ENCODE data around the gene A1CF. TPM values are rescaled to one million over a fixed set of nuclear protein-coding genes. Genes with fewer than 3 reads are reported as not detected.

Gene A1CF
- total and polyA plus RNA-seq, 2 of the 8 experiments (the other 6 are each of a cell fraction or from before 2014, with no cell fraction given) = not detected

- H2BK15ac ChIP-seq (ENCODE audit: low read length) = no peak overlapping the region
- POLR2A ChIA-PET (ENCODE audit: partially characterized antibody) = no interaction called here
- no peak for TF ChIP-seq SP2 (IDR thresholded peaks at IDR 0.05; ENCODE audit: low read length)
- peak; percentile 42; the same call in 1 of the 2 replicates for TF ChIP-seq RFX5 (IDR thresholded peaks at IDR 0.05; ENCODE audit: borderline replicate concordance, low read depth, low read length)
- H3K4ac ChIP-seq (replicated peaks; ENCODE audit: insufficient read length, low read depth, low read length) = no peak overlapping the region
- H4K91ac ChIP-seq (replicated peaks; ENCODE audit: insufficient read length, low read length) = no peak overlapping the region
- H3K9me3 ChIP-seq (ENCODE audit: insufficient read depth in 2 of 2, low read depth in 1 of 2, low read length in 1 of 2) = no peaks in the 10 kb centered on the region
- H2AK5ac ChIP-seq (ENCODE audit: low read depth, low read length) = no peak overlapping the region
- H3K36me3 ChIP-seq (ENCODE audit: control insufficient read depth in 2 of 4, insufficient read depth in 4 of 4, low read length in 3 of 4) = no peaks in the 10 kb centered on the region
- no peaks in the 10 kb centered on the region for H3K23me2 ChIP-seq (ENCODE audit: low read depth, low read length)
- FAIRE-seq = no peak
- peaks cover 0 to 7% (median 4%) of the 10 kb centered on the region in 4 experiments; a peak in 3 of 7 replicates for H3K4me1 ChIP-seq (replicated peaks in 1 of 4; ENCODE audit: control insufficient read depth in 3 of 4, insufficient read depth in 4 of 4, low read length in 3 of 4)
- no peak overlapping the region for H4K5ac ChIP-seq (ENCODE audit: insufficient read length, low read depth, low read length)
- H3K9ac ChIP-seq (replicated peaks in 1 of 4; ENCODE audit: extremely low read depth in 1 of 4, low read depth in 3 of 4, low read length in 3 of 4) = no peak overlapping the region
- H3K18ac ChIP-seq (ENCODE audit: extremely low read depth, low read length) = no peak overlapping the region
- H2AFZ ChIP-seq (ENCODE audit: low read length) = no peak overlapping the region
- H3K79me1 ChIP-seq (ENCODE audit: low read depth, low read length) = no peaks in the 10 kb centered on the region
- H3K23ac ChIP-seq (ENCODE audit: insufficient read length) = no peak overlapping the region
- H3K27ac ChIP-seq (ENCODE audit: low read depth, low read length) = no peak overlapping the region
- no peak overlapping the region for H3K4me2 ChIP-seq (ENCODE audit: insufficient read depth in 1 of 2, low read depth in 2 of 2, low read length in 2 of 2)
- H4K20me1 ChIP-seq (replicated peaks in 1 of 2; ENCODE audit: control insufficient read depth in 1 of 2, insufficient read depth in 2 of 2, low read length in 2 of 2) = no peaks in the 10 kb centered on the region
- H3K79me2 ChIP-seq (ENCODE audit: control insufficient read depth in 1 of 2, insufficient read depth in 2 of 2, low read length in 2 of 2) = no peaks in the 10 kb centered on the region
- CTCF ChIA-PET (ENCODE audit: partially characterized antibody) = no interaction called here
- no peak overlapping the region for H3K56ac ChIP-seq (replicated peaks; ENCODE audit: insufficient read length, low read depth, low read length)
- DNase-seq (ENCODE audit: low read depth in 1 of 2, low spot score in 2 of 2) = no peak
- no peak overlapping the region for H2BK20ac ChIP-seq (ENCODE audit: low read length)
- no peak overlapping the region for H4K8ac ChIP-seq (ENCODE audit: extremely low read depth, insufficient read depth, low read length)
- H3K4me3 ChIP-seq (ENCODE audit: extremely low read depth in 1 of 4, insufficient read depth in 2 of 4, low read depth in 3 of 4, low read length in 4 of 4) = no peak overlapping the region
- H3K27me3 ChIP-seq (replicated peaks in 1 of 4; ENCODE audit: control insufficient read depth in 3 of 4, extremely low read depth in 1 of 4, insufficient read depth in 3 of 4, low read length in 3 of 4) = no peaks in the 10 kb centered on the region
- 67% methylated on average over 1 of the region's 1 CpG; no CpG with 5 or more reads in 1 of the 2 experiments for WGBS, 2 experiments (ENCODE audit: extremely low coverage in 1 of 2, insufficient coverage in 1 of 2, insufficient read length in 1 of 2, insufficient replicate concordance in 2 of 2, low coverage in 1 of 2, low lambda C conversion rate in 2 of 2, missing lambda C conversion rate in 1 of 2)
- H2BK5ac ChIP-seq (ENCODE audit: low read depth, low read length) = no peak overlapping the region
- no peak overlapping the region for H3K14ac ChIP-seq (ENCODE audit: insufficient read length)
- H2BK12ac ChIP-seq (ENCODE audit: low read depth, low read length) = no peak overlapping the region
- H2BK120ac ChIP-seq (replicated peaks; ENCODE audit: low read depth, low read length) = no peak overlapping the region
Measured at GRCh38 chr10:50807851-50808776, 77.3 kb downstream of the A1CF start.
